Measurements from ENCODE around the gene PKM.
"Not testable (repeated sequence)": the region's sequence is repeated elsewhere in the genome, so short reads cannot be mapped to it uniquely, and the experiment has no call there.

Gene PKM

DNA sequence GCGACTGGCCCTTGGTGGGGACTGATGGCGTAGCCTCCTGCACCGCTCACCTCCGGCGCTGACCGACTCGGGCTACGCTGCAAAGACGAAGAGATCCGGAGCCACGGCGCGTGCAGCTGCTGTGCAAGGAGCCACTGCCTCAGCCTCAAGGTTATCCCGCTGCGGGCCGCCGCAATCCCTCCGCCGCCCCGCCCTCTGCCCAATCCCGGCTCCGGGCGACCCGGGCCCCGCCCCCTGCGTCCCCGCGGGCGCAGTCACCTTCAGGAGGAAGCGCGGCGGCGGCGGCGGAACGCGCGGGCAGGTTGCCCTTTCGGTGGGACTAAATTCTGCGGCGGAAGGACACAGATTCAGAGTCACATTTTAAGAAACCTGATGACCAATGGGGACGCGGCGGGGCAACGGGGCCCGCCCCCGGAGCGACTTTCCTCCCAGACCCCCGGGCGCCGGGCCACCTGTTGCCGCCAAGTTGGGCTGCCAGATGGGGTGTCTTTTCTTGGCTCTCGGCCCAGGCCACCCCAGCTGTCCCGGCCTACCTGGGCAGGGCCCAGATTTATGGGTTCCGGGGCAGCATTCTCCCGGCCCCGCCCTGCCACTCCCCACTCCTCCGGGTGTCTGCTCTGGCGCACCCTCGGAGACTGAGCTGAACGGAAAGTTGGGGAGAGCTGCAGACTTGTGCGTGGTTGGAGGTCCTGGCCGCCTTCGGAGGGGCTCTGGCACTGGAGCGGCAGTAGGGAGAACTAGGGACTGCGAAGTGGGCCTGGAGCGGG, at the start of gene PKM:
Gene PKM, minus strand, starts transcription at position 125 of the 767 bp plus-strand sequence. CDS start 12,093 bp downstream, outside the sequence.
- peak; percentile 99 for DNase-seq (ENCODE audit: low spot score)

DNA sequence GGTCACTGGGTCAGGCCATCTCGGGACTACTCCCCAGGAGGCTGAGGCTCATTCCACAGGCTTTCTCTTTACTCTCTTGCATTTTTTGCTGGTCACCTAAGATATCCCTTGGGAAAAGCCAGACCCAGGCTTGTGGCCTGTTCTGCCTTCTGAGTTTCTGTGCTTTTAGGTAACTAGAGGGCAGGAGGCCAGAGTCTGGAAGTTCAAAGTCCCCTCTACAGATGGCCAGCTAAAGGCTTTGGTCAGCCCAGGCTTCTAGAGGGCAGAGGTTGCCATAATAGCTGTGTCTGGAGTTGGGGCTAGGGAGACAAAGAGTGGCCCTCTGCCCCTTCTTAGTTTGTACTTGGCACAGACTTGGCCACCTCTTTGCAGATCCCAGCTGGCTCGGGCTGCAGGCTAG, 49.8 kb upstream of the PKM start:
- no peak for DNase-seq (ENCODE audit: low spot score)

DNA sequence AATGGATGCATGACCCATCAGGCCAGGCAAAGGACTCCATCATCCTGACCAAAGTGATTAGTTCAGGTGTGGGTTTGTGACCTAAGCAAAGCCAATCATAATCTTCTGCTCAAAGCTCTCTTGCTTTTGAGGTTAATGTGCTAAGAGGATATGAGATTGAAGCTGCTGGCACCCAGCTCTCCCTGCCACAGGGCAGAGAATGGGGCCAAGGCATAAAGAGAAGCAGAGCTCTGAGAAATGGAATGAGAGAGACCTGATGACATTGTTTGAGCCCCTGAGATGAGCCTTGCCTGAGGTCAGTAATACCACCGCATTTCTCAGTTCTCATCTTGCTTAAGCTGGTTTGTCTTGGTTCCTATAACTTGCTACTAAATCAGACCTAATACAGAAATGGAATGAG, 47.7 kb upstream of the PKM start:
- DNase-seq (ENCODE audit: low spot score), result no peak

DNA sequence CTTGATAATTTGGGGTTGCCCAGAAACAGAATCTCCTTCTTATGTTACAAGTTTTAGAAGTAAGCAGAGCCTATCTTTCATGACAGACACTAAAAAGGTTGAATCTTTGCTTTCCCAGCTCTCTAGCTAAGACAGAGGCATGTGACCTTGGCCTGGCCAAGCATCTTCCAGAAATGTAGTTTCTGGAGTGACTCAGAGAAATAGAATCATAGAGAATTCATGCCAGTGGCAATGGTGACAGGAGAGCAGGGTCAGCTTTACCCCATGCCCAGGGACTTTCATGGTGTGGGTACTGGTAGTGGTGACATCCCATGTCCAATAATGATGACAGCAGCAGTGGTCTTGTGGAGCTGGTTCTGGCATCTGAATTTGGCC, 45.3 kb upstream of the PKM start:
- no peak for DNase-seq (ENCODE audit: low spot score)

DNA sequence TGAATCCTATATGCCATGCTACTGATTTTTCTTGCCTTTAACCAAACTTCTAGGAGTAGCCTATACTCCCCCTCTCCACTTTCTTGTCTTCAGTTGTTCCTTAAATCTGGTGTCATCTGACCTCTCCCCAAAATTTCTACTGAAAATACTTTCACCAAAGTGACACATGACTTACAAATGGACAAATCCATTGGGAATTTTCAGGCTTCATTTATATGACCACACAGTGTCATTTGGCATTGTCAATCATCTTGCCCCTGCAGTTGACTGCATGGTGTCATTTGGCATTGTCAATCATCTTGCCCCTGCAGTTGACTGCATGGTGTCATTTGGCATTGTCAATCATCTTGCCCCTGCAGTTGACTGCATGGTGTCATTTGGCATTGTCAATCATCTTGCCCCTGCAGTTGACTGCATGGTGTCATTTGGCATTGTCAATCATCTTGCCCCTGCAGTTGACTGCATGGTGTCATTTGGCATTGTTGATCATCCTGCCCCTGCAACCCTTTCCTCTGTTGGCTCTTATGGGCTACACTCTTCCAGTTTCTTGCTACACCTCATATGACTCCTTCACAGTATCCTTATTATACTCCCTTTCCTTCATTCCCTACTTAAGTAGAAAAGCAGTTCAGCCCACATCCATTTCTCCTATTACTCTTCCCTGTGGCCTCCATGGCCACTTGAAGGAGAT, 44.8 kb upstream of the PKM start:
- DNase-seq (ENCODE audit: low spot score), result not testable (repeated sequence)

DNA sequence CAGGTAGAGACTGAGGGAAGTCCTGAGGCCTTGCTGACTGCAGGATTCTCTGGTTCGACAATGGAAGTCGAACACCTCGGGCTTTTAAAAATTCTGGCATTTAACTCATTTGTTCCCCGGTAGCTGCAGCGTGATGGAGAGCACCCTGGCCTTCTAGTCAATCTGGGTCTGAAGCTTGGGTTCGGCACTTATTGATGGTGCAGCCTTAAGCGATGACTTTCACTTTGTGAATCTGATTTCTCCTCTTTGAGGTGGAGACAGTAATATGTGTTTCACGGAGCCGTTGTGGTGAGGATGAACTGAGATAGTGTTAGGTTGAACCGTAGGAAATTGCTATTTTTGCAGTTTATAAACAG, 42.0 kb upstream of the PKM start:
- DNase-seq (ENCODE audit: low spot score), result no peak

DNA sequence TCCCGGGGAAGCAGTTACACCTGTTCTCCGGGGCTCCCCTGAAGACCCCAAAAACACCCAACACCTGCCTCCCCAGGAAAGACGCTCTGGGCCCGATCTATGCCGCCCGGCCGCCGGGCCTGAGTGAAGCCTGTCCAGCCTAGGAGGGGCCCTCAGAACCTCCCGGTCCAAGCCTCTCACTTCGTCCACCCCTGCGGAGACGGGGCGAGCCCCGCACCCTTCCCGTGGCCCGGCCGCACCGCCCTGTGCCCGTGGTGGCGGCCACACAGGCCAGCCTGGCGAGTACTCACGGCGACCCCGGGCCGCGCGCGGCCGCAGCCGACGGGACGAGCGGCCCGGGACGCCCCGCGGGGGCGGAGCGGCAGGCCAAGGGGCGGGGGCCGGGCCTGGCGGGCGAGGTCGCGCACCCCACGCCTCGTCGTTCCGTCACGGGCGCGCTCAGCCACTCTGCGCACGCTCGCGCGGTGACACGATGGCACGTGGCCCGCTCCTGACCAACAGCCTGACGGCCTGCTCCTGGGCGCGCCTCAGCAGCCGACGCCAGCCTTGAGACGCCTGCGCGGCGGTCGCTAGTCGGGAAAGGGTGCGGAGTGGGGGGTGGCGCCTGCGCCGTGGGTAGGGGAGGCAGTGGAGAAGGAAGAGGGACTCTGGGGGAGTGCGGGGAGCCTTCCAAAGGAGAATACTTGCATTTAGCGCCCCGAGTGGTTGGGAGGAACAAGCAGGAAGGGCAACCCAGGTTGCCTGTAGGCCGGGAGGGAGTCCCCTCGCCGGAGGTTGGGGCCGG, 41.4 kb upstream of the PKM start, which contains the start of gene PARP6:
Gene PARP6, minus strand, starts transcription at position 342 of the 784 bp plus-strand sequence. CDS start 5,077 bp downstream, outside the sequence.
- DNase-seq (ENCODE audit: low spot score), result peak; percentile 98

DNA sequence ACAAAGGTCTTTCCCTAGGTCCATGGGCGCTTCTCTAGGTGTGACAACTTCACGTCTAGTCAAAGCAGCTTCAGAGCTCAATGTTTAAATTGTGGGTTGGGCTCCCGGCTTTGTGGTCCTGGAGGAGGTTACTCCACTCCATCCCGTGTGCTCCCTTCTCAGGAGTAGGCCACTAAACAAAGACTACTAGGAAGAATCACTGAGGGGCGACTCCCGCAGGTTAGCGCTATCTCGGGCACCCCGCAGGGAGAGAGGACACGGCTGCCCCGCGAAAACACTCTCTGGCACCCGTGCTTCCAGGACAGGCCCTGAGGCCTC, 40.9 kb upstream of the PKM start:
- no peak for DNase-seq (ENCODE audit: low spot score)

DNA sequence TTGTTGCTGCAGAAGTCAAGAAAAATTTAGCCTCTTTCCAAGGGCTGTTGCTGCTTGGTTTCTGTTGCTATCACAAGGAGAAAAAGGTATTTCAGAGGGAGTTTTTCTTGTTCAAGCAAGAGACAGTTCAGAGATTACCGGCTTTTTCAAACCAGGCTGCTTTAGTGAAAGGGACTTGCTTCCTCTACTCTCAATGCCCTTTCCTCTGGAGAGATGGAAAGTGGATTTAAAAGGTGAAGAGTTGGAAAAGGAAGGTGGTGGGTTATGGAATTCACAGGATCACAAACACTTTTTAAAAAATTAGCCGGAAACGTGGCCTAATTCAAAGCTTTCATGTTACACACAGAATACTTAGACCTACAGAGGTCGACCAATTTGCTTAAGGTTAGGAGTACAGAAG, 40.2 kb upstream of the PKM start:
- no peak for DNase-seq (ENCODE audit: low spot score)

DNA sequence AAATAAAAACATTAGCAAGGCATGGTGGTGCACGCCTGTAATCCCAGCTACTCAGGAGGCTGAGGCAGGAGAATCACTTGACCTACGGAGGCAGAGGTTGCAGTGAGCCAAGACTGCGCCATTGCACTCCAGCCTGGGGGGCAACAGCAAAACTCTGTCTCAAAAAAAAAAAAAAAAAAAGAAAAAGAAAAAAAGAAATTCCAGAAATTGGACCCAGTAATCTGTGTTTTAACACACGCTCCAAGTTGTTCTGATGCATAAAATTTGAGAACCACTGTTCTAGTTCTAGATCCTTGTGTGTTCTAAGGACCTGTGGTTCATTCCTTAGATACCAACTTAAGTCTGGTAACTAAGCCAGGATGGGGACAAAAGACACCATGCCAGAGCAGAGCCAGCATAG, 38.7 kb upstream of the PKM start:
- DNase-seq (ENCODE audit: low spot score), result no peak

DNA sequence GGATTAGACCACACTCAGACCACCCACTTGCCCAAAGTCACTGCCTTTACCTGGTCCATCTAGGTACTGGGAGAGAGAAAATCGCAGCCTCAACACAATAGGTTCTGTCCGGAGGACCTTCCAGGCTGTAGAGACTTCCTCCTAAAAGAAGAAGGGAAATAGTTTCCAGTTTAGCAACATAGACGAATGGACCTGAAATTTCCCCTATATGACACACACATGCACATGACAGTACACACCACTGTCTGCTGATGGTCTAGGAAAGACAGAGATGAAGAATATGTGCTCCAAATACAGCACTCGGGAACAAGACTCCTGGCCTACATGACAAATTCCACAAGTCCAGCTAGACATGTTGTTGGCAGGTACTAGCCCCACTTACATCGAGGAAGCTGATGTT, 34.0 kb upstream of the PKM start:
- DNase-seq (ENCODE audit: low spot score), result no peak

DNA sequence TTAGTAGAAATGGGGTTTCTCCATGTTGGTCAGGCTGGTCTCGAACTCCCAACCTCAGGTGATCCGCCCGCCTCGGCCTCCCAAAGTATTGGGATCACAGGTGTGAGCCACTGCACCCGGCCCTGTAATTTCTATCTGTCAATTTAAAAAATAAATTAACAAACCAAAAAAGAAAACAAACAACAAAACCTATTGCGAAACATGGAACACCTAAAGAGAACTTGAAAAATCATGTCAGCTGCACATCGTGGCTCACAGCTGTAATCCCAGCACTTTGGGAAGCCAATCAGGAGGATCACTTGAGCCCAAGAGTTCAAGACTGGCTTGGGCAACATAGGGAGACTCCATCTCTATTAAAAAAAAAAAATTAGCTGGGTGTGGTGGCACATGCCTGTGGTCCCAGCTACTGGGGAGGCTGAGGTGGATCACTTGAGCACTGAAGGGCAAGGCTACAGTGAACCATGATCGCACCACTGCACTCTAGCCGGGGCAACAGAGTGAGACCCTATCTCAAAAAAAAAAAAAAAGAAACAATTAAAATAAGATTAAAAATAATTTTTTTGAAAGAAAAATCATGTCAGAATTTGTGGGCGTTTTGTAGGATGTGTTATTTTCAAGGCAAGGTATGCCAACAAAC, 21.8 kb upstream of the PKM start:
- DNase-seq (ENCODE audit: low spot score), result no peak

DNA sequence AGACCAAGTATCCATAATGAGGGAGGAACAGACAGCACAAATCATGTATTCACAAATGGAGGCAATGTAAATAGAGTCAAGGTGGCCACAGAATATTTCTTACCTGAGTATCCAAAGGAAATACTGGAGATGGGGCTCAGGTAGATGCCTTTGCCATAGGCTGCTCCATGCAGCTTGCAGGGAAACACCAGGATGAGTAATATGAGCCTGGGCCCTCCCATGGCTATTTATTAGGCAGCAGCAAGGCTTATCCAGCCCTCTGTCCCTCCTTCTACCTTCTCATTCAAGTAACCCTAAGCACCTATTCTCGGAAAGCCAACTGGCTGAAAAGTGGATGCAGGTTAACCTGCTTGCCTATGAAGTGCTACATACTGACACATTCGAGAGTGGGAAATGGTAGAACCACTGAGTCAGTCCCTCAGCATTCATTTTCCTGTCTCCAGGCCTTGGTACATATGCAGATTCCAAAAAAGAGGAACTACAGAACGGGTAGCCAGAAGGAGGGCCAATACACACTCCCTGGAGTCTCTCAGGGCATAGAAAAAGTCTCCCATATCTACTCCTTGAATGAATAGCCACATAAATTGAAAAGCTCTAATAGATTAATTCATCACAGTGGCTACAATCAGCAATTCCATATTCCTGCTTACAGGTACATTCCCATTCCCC, 18.3 kb upstream of the PKM start:
- no peak for DNase-seq (ENCODE audit: low spot score)

DNA sequence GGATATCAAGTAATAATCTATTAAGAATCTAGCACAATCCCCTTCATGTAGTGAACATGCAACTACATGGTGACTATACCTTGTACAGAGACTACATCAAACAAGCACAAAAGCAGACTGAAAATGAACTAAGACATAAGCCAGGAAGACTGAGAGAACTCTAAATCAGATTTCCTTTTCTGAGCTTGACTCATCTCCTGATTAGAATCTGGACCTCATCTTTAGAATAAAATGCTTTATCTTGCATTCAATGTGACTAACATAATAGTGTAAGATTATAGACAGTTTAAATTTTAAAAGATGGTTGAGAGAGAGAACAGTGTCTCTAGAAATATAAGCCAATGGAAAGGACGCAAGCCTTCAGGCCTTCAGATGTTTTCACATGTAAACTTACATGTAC, 17.5 kb upstream of the PKM start:
- no peak for DNase-seq (ENCODE audit: low spot score)

DNA sequence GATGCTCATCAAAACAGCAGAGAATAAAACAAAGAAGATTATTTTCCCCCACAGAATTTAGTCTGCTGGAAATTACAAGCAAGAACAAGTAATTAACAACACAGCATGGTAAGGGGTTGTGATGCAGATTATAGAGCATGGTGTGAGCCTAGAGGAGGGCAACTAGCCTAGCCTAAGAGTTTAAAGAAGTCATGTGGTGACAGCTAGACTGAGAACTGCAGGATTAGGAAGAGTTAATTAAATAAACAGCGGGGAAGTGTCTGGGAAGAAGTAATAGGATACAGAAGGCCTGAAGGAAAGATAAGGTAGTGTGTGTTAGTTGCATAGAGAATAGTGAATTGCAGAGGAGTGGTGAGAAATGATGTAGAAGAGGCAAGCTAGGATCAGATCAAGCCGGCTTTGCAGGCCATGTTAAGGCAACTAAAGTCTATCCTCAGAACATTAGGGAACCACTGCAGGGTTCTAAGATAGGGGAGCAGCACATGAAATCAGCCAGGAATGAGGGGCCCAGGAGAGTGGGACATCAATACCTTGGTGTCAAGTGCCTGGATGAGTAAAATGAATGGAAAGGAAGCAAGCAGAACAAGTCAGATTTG, 11.9 kb upstream of the PKM start:
- no peak for DNase-seq (ENCODE audit: low spot score)

DNA sequence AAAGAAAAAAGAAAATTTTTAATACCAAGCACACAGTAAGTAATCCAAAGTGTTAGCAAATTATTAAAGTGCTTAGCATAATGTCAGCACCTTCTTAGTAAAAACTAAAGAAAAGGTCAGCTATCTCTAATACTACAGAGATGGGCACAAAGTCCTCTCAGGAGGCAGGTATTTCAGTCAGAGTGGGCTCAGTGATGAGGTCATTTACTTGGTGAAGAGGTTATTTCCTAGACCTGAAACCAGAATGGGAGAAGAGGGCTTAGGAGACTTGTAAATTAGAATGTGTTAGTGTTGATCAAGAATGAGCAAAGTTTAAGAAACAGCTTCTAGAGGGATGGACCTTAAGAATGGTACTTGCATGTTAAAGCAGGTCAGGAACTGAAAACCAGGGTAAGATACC, 8.7 kb upstream of the PKM start:
- no peak for DNase-seq (ENCODE audit: low spot score)

DNA sequence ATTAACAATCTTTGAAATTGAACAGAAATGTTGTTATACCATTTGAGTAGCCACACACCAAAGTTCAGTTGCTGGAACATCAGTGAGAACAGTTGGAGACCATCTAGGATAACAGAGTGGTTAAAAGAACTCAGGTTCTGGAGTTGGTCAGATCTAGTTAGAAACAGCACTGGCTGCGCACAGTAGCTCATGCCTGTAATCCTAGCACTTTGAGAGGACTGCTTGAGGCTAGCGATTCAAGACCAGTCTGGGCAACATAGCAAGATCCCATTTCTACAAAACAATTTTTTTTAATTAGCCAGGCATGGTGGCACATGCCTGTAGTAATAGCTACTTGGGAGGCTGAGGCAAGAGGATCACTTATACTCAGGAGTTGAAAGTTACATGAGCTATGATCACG, 7.6 kb upstream of the PKM start:
- DNase-seq (ENCODE audit: low spot score), result no peak

DNA sequence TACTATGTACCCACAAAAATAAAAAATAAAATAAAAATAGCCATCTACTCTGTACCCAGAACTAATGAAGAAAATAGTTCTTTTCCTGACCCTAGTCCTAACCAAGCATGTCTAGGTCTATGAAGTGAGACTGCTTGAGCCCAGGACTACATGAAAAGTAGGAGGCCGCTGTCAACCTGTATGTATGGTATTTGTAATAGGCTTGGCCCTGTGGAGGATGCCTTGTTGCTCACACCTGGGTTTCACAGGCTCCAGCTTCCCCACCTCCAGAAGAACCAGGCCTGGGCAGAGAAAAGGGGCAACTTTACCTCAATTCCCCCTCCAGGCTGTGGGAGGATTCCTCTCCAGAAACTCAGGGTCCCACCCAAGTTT, 6.8 kb upstream of the PKM start:
- DNase-seq (ENCODE audit: low spot score), result no peak

DNA sequence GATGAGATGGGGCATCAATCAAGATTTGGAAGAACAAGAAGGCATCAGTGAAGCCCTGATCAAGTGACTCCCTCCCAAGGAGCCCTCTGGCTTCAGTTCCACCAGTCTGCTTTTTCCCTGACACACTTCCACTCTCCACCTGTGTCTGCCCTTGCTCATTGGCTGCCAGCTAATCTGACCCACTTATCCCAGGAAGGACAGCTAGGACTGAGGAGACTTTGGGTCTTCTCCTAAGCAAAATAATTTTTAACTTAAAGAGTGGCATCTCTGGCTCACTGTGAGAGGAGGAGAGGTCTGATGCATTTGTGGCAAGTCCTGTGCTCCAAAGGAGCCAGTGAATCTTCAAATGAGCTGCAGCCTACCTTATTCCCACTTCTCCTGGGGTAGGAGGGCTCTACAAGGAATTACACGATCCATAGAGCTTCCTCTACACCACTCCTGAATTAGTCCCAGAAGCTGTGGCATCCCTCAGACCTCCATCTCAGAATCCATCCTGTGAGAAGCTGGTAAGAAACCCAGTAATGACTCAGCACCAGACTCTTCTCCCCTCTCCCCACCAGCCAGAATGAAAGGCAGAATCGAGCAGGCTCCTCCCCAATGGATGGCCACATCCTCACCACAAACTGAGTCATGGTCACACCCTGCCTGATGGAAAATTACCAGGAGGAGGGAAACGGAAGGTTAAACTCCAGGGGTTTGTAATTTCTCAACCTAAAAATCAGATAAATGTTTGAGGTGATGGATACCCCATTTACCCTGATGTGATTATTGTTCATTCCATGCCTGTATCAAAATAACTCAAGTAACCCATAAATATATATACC, 6.3 kb upstream of the PKM start:
- DNase-seq (ENCODE audit: low spot score), result no peak

DNA sequence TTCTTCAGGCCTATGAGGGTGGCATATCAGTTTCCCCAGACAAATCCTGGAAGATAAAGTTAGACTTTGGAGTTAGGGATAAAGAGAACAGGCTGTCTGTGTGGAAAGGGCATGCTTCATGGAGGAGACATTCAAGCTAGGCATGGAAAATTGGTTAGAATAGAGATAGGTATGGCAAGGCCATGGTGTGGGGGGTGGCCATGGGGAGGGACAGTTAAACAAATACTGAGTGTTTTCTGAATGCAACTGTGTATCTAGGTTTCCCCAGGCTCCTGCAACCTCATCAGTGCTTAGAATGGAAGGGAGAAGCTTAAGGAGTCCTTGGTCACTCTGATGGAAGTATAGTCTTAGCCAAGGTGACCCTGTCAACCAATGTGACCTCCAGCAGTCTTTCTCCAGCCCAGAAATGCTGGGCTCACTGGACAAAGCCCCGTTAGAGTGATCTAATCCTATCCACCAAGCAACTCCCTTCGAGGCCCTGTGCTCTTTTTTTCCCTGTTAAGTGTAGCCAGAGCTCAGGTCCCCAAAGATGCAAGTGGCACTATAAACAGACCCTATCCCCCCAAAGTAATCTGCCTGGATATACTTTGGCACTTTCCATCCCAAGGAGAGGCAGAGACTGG, 5.5 kb upstream of the PKM start:
- DNase-seq (ENCODE audit: low spot score), result no peak
